Mucosa of stomach (tissue), 1 donor: Measurements from ENCODE around the gene CLSTN3.

ENCODE experiments used
- H3K27me3 ChIP-seq: one replicate; pipeline ENCODE4 v1.7.0; 2013; ENCODE audit warnings: mild to moderate bottlenecking, low read length; ENCODE audit not compliant: control insufficient read depth, insufficient read depth
- H3K36me3 ChIP-seq: one replicate; pipeline ENCODE4 v1.7.0; 2013; ENCODE audit warnings: low read length; ENCODE audit not compliant: control insufficient read depth, insufficient read depth
- H3K4me1 ChIP-seq: one replicate; pipeline ENCODE4 v1.7.0; 2013; ENCODE audit warnings: mild to moderate bottlenecking, low read length; ENCODE audit not compliant: control insufficient read depth, insufficient read depth
- H3K4me3 ChIP-seq: one replicate; pipeline ENCODE4 v1.7.0; 2013; ENCODE audit warnings: low read length
- H3K9ac ChIP-seq: one replicate; pipeline ENCODE4 v1.7.0; 2013; ENCODE audit warnings: mild to moderate bottlenecking, low read length, moderate library complexity
- H3K9me3 ChIP-seq: one replicate; pipeline ENCODE4 v1.7.0; 2013; ENCODE audit warnings: mild to moderate bottlenecking, low read length, moderate library complexity; ENCODE audit not compliant: control insufficient read depth
- donor health status: Pancreatic carcinoma.

The CLSTN3 gene

DNA sequence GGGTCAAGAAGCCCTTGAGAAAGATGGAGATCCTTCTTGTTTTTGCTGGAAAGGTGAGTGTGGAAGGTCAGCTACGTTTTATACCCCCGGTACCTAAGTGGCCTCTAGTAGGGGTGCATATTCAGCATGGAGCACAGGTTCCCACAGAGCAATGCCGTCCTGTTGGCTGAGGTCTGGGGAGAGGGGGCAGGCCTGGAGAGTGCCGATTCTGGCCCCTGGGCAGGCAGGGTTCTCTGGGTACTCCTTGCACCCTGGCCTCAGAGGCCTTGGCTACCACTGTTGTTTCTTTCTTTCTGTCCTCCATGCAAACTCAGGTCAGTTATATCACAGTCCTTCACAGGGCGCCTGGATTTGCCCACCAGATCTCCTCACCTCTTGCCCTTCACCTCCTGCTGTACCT is 10.0 kb upstream of the CLSTN3 start:
- no peaks in the 10 kb centered on the region for H3K4me1 ChIP-seq
- no peaks in the 10 kb centered on the region for H3K36me3 ChIP-seq
- no peaks in the 10 kb centered on the region for H3K27me3 ChIP-seq
- H3K4me3 ChIP-seq, result no peak overlapping the region
- no peak overlapping the region for H3K9ac ChIP-seq
- H3K9me3 ChIP-seq, result no peaks in the 10 kb centered on the region

DNA sequence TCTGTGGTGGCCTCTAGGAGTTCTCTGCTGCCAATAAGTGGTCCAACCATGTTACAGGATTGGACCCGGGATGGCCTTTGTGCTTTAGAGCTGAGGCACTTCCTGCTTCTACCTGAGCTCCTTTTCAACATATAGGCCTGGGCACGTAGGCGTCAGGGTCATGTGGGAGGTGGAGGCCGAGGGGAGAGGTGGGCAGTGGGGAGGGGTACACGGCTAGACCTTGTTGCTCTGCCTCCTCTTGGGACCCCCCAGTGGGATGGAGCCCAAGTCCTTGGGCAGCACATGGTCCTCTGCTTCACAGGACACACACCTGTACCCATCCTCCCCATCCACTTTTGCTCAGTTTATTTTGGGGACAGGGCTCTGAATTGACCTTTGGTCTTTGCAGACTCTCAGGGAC is 8.8 kb upstream of the CLSTN3 start:
- Histone ChIP-seq H3K27me3 (no peaks in the 10 kb centered on the region), H3K36me3 (no peaks in the 10 kb centered on the region), H3K9ac (no peak overlapping the region), H3K4me1 (no peaks in the 10 kb centered on the region), H3K4me3 (no peak overlapping the region), H3K9me3 (no peaks in the 10 kb centered on the region)

DNA sequence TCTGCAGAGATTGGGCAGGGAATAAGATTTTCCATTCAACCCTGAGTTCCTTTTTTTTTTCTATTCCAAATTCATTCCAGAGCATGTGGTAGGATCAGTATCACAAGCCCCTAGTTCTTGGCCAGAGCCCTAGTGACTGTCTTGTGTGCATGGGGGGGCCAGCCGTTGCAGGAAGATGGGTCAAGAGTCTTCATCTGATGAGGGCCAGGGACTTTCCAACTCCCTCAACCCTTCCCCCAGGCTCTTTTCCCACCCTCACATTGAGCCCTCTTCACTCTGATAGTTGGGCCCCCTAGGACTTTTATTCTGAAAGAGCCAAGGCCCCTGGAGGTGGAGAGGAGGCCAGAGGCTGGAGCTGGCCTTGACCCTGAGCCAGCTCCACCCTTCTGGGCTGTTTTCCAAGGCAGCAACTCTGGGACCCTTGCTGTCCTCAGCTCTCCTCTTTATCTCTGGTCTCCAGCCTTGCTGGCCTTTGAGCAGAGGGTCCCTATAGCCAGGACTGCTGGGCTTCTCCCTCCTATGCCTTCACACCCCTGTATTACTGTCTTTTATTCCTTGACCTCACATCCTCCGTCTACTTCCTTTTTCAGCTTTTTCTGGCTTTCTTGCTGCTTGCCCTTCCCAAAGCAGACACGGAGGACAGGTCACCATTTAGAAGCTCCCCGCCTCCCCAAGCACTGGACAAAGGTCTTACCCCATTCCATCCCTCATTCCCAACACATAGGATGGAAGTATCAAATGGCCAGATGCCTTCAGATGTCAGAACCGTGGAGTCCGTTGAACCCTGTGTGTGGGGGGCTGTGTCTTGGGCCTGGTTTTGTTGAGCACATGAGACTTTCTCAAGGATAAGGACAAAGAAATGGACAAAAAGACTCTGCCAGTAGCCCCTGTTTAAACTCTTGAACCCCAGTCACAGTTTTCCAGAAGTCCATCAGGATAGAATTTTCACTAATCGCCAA is 7.1 kb upstream of the CLSTN3 start:
- H3K4me3 ChIP-seq, result no peak overlapping the region

DNA sequence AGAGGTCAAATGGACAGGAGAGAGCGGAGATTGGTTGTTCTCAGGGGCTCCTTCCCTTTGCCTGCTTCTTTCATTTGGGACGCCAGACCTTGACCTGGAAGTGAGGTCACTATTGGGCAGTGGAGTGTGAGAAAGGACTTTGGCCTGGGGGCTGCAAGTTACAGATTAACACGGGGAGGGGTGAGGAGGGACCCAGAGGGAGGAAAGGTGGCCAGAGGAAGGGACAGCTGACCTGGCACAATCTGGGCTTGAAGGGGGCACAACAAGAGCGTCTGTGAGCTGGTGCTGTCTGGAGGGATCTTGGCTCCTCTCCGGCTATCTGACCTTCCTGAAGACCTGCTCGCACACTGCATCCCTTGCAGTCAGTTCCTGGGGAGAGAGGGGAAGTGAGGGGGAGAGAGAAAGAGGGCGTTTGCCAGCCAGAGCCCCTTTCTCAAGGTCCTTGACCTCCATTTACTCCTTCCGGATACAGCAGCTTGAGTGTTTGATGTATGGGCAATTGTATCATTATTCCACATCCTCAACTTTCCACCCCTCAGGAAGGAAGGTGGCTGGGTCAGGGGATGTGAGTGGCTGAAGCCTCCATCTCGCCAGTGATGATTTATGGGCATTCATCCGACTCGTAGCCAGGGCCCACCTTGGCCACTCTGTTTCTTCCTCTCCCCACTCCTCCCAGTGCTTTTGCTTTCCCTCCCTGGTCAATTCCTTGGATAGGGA is 6.2 kb upstream of the CLSTN3 start:
- Histone ChIP-seq H3K4me3 (no peak overlapping the region), H3K27me3 (peaks cover 6% of the 10 kb centered on the region), H3K9ac (no peak overlapping the region), H3K9me3 (no peaks in the 10 kb centered on the region), H3K36me3 (no peaks in the 10 kb centered on the region), H3K4me1 (peaks cover 1% of the 10 kb centered on the region)

More for the DNA sequence above, 7.1 kb upstream of the CLSTN3 start:
- Histone ChIP-seq H3K9ac (no peak overlapping the region), H3K4me1 (no peaks in the 10 kb centered on the region), H3K36me3 (no peaks in the 10 kb centered on the region), H3K9me3 (no peaks in the 10 kb centered on the region), H3K27me3 (peaks cover 1% of the 10 kb centered on the region)

DNA sequence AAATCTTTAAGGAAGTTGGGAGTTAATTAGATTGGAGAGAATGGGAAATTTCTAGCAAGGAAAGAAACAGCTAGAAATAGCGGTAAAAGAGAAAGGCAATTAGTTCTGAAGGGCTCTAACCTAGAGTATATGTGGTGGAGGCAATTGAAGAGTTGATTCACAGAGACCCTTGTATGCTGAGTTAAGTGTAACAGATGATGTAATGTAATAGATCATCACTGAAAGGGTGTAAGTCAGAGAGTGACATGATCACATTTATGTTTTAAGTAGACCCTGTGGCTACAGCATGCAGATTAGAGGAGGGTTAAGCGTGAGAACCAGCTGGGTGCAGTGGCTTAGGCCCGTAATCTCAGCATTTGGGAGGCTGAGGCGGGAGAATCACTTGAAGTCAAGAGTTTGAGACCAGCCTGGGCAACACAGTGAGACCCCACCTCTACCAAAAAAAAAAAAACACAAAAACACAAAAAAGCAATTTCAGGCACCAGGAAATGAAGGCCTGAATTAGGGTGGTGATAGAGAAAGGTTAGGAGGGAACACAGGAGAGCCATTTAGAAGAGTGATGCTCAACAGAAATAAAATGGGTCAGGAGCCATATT is 4.4 kb upstream of the CLSTN3 start:
- no peaks in the 10 kb centered on the region for H3K9me3 ChIP-seq
- no peak overlapping the region for H3K4me3 ChIP-seq
- peaks cover 19% of the 10 kb centered on the region for H3K4me1 ChIP-seq
- no peaks in the 10 kb centered on the region for H3K36me3 ChIP-seq
- H3K9ac ChIP-seq, result no peak overlapping the region
- H3K27me3 ChIP-seq, result peaks cover 22% of the 10 kb centered on the region

DNA sequence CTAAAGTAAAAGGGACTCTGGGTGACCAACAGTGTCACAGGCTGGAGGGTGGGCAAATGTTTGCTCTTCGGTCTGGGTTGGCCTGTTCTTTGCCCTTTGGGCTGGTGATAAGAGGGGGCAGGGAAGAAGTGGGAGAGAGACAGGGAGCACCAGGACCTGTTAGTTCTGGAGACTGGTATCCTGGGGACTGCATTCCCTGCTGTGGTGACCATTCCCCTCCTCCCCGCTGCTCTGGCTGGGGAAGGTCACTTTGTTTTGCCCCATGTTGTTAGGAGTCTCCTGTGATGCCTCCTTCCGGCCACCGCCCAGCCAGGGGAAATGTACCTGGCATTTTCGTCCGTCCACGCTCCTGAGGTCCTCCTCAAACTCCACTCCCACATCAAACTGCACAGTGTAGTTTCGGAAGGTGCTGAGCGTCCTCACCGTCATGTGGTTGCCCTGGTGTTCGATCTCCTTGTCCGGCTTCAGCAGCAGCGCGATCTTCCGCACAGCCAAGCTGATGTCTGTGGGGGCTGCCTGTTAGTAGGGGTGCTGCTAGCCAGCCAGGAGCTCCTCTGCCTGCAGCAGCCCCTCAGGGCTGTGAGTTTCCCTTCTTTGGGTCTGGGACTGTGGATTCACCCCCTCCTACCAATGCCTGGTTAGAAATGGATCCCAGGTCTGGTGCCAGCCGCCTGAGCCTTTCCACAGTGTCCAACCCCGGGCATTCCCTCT is 2.1 kb upstream of the CLSTN3 start:
- no peaks in the 10 kb centered on the region for H3K36me3 ChIP-seq
- peaks cover 29% of the 10 kb centered on the region for H3K27me3 ChIP-seq
- H3K4me1 ChIP-seq, result peaks cover 25% of the 10 kb centered on the region
- H3K9ac ChIP-seq, result no peak overlapping the region
- H3K4me3 ChIP-seq, result no peak overlapping the region
- no peaks in the 10 kb centered on the region for H3K9me3 ChIP-seq

DNA sequence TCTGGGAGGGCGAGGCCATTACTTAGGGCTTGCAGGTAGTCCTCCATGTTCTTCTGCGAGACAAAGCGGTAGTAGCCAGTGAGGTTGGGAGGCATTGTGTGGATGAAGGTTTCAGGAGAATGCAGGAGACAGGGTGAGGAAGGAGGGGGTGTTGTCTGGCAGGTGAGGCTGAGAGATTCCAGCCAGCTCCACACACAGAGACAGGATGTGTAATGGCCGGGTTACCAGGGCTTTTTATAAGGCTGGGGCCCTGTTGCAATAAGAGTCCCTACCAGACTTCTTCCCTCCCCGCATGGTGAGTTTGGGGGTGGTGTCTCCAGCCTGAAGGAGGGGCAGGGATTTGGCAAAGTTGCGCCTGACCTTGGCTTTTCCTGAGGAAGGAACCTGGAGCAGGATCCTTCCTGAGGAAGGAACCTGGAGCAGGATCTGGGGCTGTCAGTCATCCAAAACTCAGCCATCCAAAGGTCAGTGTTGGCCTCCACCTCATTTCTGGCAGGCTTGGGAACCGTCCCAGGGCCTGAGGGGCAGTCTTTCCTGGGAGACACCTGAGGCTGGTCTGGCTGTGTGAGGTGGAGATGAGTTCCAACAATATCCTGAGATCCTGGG is 1.4 kb upstream of the CLSTN3 start, which contains the start of gene RBP5:
TSS of gene RBP5 (minus strand) at position 209 of the 606 bp plus-strand sequence. CDS start at position 95, 114 bp downstream.
- peaks cover 25% of the 10 kb centered on the region for H3K4me1 ChIP-seq
- H3K36me3 ChIP-seq, result no peaks in the 10 kb centered on the region
- H3K9ac ChIP-seq, result peak within 1 kb of the TSS; percentile 72
- no peaks in the 10 kb centered on the region for H3K9me3 ChIP-seq
- peaks cover 29% of the 10 kb centered on the region for H3K27me3 ChIP-seq
- H3K4me3 ChIP-seq, result peak within 1 kb of the TSS; percentile 46

DNA sequence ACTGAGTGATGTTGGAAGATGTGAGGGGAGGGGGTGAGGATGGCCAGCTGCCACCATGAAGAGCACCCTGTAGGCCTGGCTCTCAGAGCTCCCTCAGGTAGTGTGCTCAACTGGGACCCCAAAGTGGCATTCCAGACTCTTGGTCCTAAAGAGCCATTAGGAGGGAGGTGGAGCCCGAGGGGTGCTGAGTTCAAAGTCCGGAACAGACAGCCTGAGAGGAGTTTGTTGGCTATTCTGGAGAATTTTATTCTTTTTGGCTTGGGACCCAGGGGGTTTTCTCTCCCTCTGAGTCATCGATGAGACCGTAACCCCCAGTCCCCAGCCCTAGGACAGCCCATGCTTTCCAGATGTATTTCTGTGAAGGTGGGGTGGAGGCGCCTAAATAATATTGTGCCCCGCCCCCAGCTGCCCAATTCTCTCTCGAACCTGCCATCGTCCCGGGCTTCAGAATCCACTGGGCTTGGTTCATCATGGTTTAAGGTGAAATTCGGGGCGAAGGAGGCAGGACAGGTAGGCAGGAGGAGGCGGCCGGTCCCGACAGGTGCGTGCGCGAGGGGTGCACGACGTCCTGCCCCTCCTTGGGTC is 792 bp upstream of the CLSTN3 start:
- Histone ChIP-seq H3K9me3 (no peaks in the 10 kb centered on the region), H3K9ac (peak overlapping the region; percentile 72), H3K4me3 (peak overlapping the region; percentile 46), H3K36me3 (no peaks in the 10 kb centered on the region), H3K27me3 (peaks cover 29% of the 10 kb centered on the region), H3K4me1 (peaks cover 25% of the 10 kb centered on the region)

DNA sequence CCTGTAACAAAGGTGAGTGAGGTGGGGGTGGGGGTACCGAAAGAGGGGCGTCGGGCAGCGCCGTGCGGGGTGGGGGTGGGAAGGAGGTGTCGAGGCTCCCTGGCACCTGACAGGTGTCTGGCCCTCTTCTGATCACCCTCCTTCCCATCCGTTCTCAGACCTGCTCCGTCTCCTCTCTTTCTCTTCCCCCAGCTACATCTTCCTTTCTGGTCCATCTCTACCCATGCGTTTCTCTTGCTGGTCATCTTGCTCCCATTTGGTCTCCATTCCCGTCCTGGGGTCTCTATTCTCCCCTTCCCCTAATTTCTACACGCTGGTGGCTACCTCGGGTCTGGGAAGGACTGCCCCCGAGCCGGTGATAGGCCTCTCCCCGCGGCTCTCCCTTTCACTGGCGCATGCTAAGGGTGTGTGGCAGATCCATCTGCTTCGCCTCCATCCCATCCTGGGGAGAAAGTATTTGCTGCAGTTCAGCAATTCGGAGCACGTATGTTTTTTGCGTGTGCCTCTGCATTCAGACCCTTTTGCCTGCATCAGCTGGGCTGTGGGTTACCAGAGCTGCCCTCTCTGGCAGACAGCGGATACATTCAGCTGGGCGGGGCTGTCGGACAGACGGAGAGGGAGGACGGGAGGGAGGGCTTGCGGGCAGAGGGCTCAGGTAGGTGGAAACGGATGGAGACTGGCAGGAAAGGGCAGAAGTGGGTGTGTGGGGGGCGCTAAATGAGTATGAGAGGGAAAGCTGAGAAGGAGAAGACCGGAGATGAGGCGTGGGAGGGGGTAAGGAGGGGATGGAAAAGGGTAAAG is 730 bp downstream of the CLSTN3 start:
- Histone ChIP-seq H3K27me3 (peaks cover 29% of the 10 kb centered on the region), H3K9ac (peak overlapping the region; percentile 72)

DNA sequence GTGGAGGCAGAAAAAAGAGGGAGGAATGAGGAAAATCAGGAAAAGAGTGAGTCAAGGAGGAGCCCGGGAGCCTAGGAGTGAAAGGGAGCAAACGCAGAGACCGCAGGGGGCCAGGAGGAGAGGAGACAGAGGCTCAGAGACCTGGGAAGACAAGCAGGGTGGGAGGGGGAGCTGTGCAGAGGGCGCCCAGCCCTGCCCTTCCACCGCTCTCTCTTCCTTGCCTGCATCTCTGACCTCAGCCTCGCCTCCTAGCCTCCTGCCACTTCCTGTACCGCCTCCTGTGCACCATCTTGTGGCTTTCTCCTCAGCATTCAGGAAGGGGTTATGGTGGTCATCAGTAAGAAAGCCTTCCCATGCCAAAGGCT is 1.3 kb downstream of the CLSTN3 start:
- Histone ChIP-seq H3K27me3 (peaks cover 29% of the 10 kb centered on the region), H3K9ac (no peak overlapping the region), H3K4me1 (peaks cover 25% of the 10 kb centered on the region), H3K36me3 (peaks cover 5% of the 10 kb centered on the region), H3K4me3 (no peak overlapping the region), H3K9me3 (no peaks in the 10 kb centered on the region)

More for the DNA sequence above, 730 bp downstream of the CLSTN3 start:
- Histone ChIP-seq H3K36me3 (peaks cover 5% of the 10 kb centered on the region), H3K4me1 (peaks cover 25% of the 10 kb centered on the region), H3K9me3 (no peaks in the 10 kb centered on the region), H3K4me3 (peak overlapping the region; percentile 56)
